Measurements from ENCODE around the gene CARS1. TPM values are rescaled to one million over a fixed set of nuclear protein-coding genes. Genes with fewer than 3 reads are reported as not detected.
A peak's percentile ranks its signal among the peaks of the same experiment; 100 is the strongest.

CARS1 gene
- total RNA-seq = 32.9 and 61.6 TPM in 2 replicates

GRCh38 chr11:3057069-3057963 lies at the start of gene CARS1:
CARS1 (minus strand) TSS chr11:3057423; CDS start chr11:3057367, 56 bp downstream.
- DNase-seq (ENCODE audit: low read depth) = peak; percentile 42
- no peak for TF ChIP-seq CTCF (conservative IDR thresholded peaks at IDR 0.05; ENCODE audit: low read depth, low read length)
- H3K4me3 ChIP-seq (ENCODE audit: low read depth, low read length) = peak within 1 kb of the TSS; percentile 99

GRCh38 chr11:3105791-3106735 lies 48.8 kb upstream of the CARS1 start:
- no peak for DNase-seq (ENCODE audit: low read depth)
- no peak overlapping the region for H3K4me3 ChIP-seq (ENCODE audit: low read depth, low read length)
- TF ChIP-seq CTCF (conservative IDR thresholded peaks at IDR 0.05; ENCODE audit: low read depth, low read length) = no peak

- no peak for TF ChIP-seq CTCF (conservative IDR thresholded peaks at IDR 0.05; ENCODE audit: low read depth, low read length)
- no peak overlapping the region for H3K4me3 ChIP-seq (ENCODE audit: low read depth, low read length)
- no peak for DNase-seq (ENCODE audit: low read depth)
Measured at GRCh38 chr11:3104961-3105790, 48.0 kb upstream of the CARS1 start.

- TF ChIP-seq CTCF (conservative IDR thresholded peaks at IDR 0.05; ENCODE audit: low read depth, low read length) = no peak
- DNase-seq (ENCODE audit: low read depth) = no peak
- no peak overlapping the region for H3K4me3 ChIP-seq (ENCODE audit: low read depth, low read length)
Measured at GRCh38 chr11:3104051-3104714, 47.0 kb upstream of the CARS1 start.

- no peak for DNase-seq (ENCODE audit: low read depth)
- no peak for TF ChIP-seq CTCF (conservative IDR thresholded peaks at IDR 0.05; ENCODE audit: low read depth, low read length)
- H3K4me3 ChIP-seq (ENCODE audit: low read depth, low read length) = no peak overlapping the region
Measured at GRCh38 chr11:3103076-3103475, 45.9 kb upstream of the CARS1 start.

- no peak for TF ChIP-seq CTCF (conservative IDR thresholded peaks at IDR 0.05; ENCODE audit: low read depth, low read length)
- no peak overlapping the region for H3K4me3 ChIP-seq (ENCODE audit: low read depth, low read length)
- no peak for DNase-seq (ENCODE audit: low read depth)
Measured at GRCh38 chr11:3102641-3102921, 45.4 kb upstream of the CARS1 start.

All from epithelial cell of proximal tubule (primary cell).